HG03280 (cell line): Measurements from ENCODE around the gene RAC3.
A peak's percentile ranks its signal among the peaks of the same experiment; 100 is the strongest.

ENCODE experiments used
- ATAC-seq: cut with Tn5 transposase; IDR thresholded peaks from one replicate; pipeline ENCODE4 v1.9.1; 2021; ENCODE audit warnings: mild to moderate bottlenecking, moderate library complexity; ENCODE audit not compliant: unreplicated experiment

The RAC3 gene

DNA sequence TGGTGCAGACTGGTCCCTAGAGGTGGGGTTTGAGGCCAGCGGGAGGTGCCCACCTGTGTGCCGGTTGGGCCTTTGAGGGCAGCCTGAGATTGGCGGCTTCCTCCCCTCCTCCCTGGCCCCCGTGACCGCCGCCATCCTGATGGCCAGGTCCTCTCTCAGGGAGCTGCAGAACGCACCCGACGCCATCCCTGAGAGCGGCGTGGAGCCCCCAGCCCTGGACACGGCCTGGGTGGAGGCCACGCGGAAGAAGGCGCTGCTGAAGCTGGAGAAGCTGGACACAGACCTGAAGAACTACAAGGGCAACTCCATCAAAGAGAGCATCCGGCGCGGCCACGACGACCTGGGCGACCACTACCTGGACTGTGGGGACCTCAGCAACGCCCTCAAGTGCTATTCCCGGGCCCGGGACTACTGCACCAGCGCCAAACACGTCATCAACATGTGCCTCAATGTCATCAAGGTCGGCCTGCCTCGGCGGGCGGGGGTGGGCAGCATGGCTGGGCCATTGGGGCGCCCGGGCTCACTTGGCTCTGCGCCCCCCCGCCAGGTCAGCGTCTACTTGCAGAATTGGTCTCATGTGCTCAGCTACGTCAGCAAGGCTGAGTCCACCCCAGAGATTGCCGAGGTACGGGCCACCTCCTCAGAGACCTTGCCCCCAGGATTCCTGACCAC lies 23.0 kb downstream of the RAC3 start:
- ATAC-seq = no peak

DNA sequence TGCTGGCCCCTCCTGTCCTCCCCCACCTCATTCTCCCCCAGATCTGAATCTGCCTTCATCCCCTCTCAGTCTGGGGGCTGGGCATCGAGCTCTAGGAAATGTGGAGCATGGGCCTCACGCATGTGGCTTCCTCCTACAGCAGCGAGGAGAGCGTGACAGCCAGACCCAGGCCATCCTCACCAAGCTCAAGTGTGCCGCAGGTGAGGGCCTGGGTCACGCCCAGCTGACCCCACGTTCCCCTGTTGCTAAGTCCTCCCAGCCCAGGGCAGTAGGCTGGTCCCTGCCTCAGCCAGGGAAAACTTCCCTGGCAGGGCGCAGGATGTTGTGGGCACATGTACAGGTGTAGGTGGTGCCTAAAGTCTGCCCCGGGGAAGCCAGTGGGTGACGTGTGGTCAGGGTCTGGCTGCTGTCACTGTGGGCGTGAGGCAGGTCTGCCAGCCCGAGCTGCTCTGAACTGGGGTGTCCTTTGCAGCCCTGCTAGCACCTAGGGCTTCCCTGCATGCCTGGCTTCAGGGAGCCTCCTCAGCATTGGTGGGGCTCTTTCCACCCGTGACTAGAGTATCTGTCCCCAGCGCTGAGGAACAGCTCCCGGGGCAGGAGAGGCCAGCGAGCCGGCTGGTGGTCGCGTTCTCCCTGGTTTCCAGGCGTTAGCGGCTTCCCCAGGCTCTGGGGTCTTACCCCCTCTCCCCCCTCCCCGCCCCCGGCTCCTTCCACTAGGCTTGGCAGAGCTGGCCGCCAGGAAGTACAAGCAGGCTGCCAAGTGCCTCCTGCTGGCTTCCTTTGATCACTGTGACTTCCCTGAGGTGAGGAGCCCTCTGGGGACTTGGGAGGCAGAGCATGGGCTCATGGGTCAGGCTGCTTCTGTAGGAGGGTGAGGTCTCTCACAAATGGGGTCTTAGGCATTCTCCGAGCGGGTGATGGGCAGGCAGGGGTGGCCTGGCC lies 23.8 kb downstream of the RAC3 start:
- ATAC-seq = no peak

DNA sequence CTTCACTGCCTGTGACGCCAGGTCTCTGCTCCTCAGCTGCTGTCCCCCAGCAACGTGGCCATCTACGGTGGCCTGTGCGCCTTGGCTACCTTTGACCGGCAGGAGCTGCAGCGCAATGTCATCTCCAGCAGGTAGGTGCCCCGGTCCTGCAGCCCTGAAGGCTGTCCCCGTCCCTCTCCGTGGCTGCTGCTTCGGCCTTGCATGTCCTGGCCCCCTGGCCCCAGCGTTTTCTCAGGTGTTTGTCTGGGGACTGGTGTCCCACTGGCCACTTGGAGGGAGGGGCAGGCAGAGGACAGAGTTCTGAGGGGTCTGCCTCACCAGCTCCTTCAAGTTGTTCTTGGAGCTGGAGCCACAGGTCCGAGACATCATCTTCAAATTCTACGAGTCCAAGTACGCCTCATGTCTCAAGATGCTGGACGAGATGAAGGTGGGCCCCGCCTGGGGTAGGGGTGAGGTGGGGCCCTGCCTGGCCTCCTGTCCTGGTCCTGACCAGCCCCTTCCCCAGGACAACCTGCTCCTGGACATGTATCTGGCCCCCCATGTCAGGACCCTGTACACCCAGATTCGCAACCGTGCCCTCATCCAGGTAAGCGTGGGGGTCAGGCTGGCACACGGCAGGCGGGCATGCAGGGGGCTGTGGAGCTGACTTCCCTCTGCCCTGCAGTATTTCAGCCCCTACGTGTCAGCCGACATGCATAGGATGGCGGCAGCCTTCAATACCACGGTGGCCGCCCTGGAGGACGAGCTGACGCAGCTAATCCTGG lies 24.7 kb downstream of the RAC3 start:
- no peak for ATAC-seq

DNA sequence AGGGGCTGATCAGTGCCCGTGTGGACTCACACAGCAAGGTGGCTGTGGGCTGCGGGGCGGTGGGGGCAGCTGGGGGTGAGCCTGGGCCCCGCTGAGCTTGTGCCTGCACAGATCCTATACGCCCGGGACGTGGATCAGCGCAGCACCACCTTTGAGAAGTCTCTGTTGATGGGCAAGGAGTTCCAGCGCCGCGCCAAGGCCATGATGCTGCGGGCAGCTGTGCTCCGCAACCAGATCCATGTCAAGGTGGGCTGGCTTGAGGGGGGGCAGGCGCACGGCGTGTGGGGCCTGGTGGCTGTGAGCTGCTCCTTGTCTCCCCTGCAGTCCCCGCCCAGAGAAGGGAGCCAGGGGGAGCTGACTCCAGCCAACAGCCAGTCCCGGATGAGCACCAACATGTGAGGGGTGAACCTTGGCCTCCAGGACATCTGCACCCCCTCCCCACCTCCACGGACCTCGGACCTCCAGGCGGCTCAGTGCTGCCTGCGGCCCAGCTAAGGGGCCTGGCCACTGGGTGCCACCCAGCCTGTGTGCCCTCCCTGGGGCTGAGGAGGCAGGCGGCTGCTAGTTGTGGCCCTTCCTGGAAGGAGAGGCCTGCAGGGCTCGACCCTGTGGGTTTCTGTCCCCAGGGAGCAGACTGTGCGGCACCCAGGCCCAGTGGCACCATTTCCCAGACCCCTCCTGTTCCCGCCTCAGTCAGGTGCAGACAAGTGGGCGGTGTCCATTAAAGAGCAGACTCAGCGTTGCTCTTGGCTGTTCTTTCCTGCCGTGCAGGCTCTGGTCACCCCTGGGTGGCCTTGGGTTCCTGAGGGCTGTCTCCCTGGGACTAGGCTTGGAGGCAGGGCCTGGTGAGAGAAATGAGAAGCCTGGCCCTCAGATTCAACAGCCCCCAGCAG lies 25.5 kb downstream of the RAC3 start:
- no peak for ATAC-seq

DNA sequence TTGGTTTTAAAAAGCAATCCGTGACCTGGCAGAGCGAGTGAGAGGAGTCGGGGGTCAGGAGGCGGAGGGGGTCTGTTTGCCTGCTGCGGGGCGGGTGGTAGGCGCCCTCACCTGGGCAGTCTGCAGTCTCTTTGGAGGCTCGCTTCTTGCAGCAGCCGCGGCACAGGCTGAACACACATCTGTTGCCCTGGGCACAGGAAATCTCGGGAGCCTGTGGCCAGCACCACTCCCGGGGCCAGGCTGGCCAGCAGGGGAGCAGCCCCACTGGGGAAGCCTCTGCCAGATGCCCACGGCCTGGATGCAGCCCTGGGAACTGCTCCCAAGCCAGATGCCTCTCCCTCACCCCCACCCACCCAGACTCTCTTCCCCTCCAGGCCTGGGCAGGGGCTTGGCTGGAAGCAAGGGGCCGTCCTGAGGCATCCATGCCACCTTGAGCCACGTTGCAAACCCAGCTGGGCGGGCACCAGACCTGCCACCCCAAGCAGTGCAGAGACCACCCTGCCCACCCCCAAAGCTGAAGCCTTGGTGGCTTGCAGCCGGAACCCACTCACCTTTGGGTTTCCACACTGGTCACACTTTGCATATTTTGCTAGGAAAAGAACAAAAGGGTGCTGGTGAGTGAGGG lies 26.9 kb downstream of the RAC3 start:
- ATAC-seq = no peak

DNA sequence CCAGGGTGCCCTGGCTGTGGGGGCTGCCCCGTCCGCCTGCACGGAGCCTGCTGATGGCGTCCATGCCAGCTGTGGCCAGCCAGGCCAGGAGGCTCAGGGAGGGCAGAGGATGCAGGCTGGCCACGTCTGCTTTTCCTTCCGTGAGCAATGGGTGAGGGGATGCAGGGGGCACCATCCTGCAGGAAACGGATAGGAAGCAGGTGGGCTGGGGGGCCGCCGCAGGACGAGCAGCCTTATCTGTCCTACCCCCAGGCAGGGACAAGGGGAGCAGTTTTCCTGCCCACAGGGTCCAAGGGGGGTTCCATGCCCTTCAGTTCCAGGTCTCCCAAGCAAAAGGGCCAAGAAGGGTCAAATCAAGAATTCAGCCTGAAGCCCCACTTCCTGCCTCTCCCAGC lies 27.4 kb downstream of the RAC3 start:
- no peak for ATAC-seq

DNA sequence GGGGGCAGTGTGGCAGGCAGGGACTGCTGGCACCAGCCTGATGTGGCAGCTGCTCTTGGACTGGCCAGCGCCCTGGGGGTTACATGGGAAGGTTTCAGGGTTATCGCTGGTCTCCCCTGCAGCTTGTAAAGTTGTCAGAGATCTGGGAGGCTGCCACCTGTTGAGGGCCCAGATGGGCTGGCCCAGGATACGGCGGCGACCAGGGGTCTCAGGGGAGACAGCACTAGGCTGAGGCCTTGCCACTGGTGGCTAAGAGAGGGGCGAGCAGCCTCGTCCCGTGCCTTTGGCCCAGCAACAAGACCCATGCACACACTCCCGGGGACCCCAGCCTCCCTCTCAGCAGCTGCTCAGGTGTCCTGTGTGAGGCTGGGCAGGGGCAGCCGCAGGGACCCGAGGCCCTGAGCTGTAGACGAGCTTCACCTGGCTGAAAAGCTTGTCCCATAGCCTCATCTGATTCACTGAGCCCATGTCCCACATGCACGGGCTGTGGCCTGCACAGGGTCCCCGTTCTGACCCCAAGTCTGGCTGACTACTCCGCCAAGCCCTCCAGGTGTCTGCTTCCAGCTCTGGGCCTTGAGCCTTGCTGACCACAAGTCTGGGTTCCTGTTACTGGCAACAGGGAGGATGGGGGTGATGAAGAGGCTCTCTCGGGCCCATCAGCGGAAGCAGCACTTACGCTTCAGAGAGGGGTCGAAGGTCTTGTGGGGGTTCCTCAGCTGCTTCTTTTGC lies 28.0 kb downstream of the RAC3 start:
- ATAC-seq = no peak

DNA sequence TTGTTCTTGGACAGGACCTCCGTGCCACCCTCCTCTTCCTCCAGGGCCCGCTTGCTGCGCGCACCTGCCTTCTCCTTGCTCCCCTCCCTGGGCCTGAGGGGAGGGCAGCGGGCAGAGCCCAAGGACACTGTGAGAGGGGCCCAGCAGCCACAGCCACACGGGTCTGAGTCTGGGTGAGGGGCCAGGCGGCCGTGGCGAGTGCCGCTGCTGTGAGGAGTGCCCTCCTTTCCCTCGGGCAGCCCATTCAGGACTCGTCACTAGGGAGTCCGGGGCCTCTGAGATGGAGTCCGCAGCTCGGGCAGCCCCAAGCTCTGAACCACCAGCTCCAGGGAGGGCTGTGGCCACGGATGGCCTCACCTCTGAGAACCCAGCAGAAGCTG lies 28.5 kb downstream of the RAC3 start:
- no peak for ATAC-seq

DNA sequence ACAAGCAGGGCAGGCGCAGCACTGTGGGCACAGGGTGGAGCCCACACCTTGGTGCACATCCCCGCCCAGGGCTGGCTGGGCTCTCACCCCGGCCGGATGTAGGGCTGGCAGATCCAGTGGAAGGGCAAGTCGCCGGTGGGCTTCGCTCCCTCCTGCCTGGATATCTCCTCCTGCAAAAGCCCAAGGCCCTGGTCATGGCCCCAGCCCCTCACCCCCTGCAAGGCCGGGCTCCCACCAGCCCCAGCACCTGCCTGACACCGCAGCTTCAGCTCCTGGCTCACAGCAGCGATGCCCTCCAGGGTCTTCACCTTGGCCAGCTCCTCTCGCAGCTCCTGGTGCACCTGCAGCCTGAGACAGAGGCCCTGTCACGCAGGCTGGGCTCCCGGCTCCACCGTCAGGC lies 29.1 kb downstream of the RAC3 start:
- no peak for ATAC-seq

DNA sequence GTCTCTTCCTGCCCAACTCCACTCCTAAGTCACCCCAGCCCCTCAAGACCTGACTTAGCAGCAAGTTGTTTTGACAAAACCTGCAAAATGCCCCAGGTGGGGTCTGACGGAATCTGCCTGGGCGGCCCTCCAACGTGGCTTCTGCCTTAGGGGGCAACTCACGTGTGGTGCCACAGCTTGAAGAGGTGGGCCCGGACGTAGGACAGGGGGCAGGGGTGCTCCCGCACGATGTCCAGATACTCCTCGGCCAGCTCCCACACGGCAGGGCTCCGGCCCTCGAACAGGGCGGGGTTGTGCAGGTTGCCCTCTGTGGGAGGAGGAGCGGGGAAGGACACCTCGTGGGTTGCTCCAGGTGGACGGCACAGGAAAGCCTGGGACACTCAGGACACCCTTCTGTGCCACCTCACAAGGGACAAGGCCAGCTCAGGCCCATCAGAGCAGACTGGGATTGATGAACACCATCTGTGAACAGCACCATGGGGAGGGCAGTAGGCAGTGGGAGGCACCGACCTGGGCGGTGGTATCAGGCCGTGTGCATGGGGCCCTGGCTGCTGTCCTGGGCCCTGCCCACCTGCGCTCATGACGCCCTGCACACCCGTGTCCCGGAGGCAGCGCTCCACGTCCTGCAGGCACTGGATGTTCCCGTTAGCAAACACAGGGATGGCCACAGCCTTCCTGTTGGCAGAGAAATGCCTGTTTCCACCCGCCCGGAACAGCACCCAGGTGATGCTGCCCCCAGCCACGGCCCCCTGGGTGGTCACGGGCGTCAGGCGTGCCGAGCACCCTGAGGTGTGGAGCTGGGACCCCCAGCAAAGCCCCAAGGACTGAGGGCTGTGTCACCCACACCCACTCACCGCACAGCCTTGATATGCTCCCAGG lies 29.8 kb downstream of the RAC3 start:
- no peak for ATAC-seq

DNA sequence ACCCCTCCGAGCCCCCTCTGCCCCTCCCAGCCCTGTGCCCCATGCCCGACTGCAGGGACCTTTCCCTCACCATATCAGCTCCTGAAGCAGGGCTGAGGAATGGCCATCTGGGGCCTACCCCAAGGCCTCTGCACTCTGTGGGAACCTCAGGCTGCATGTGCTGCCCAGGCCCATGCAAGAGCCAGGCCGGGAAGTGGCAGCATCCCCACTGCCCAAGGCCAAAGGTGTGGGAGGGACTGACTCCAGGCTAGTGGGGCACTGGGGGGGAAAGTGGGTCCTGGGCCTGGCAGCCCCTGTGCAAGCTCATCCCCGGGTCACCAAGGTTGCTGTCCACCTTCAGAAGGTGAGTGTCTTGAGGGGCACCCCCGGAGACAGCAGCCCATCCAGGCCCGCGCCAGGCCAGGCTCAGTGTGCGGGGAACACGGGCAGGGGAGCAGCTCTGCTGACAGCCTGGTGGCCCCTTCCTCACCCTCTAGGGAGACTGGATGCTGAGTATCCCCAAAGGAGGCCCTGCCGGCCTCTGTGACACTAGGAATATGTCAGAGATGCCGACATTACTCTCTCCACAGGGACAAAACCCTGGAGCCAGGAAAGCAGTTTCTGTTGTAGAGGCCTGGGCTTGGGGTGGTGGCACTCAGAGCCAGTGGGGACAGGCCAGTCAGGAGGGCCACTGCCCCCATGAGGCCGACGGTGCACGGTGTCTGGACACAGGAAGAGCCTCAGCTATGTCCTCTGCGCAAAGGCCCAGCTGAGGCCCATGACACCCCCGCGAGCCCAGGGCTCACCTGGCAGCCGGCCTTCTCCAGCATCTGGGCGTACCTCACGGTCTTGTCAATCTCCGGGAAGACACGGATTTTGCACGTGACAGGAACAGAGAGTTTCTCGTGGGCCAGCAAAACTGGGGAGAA lies 30.9 kb downstream of the RAC3 start:
- ATAC-seq = no peak

DNA sequence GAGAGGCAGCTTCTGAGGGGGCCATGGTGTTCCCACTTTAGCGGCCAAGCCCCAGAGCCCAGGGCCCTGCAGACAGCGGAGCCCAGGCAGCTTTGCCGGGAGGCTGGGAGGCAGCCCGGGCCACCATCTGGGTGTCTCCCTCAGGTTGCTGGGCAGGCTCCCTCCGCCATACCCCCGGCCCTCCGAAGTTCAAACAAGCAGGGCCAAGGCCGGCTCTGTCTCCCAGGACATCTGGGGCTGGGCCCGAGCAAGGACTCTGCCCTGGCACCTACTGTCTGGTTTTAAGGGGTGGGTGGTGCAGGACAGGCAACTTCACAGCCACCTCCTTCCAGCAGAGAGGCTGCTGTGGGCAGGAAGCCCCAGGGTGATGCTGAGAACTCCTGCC lies 31.5 kb downstream of the RAC3 start:
- no peak for ATAC-seq

DNA sequence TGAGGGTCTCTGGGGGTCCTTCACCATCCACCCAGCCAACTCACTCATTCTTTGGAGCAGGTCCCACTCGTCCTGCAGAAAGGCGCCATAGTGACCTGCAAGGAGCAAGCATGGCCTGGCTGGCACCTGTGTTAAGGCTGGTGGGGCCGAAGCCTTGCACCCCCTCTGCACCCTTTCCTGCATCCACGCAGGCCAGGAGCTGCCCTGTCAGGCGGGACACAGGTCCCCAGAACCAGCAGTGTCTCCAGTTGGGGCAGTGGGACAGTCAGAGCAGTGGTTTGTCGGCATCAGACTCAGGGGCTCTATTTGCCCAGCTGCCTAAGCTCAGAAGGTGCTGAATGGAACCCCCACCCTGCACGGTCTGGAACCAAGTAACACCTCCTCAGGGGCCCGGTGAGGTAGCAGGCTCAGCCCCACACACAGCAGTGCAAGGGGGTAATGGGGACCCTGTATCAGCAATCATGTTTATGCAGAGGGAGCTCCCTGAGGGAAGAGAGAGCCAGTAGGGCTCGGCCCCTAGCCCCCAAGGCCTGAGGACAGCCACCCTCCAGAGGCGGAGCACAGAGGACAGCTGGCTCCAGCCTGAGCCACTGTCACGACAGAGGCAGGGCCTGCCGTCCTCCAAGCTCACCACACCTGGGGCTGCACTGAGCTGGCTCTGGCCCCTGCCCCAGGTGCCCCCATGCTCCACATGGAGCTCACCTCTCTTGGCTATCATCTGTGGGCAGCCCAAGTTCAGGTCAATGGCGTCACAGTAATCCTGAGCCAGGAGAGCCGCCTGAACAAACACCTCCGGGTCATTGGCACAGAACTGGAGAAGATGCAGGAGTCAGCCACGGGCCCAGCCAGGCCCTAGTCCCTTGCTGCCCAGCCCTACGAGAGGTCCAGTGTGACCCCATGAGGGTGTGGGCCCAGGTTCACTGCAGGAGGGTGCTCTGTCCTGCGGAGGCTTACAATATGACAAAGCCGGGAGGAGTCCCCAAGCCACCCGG lies 32.2 kb downstream of the RAC3 start:
- ATAC-seq = no peak

DNA sequence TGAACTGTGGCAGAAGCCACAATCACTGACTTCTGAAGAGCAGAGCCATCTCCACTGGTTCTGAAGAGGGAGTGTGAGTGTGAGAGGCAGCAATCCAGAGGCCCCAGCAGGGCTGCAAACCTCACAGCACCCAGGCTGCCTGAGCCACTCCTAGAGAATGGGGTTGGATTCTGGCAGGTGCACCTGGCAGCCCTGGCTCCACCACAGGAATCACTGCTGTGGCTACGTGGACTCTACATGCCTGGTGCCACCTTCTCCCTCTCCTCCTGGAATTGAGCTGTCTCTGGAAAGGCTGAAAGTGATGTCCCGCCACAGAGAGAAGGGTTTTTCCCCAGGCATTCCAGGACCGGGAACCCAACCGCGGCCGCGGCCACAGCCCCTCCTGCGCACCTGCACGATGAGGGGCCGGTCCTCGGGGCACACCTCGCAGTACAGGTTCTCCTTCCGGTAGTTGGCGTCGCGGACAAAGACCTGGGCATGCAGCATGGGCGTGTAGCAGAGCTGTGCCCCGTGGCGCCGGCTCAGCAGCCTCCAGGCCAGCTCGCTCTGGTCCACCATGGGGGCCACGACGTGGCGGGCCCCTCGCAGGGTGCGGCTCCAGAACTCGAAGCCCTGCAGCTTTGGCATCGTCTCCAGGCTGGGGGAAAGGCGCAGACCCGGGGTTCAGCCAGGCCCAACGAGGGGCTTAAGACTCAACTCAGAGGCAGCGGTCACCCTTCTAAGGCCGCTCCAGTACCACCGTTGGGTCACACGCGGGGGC lies 33.1 kb downstream of the RAC3 start:
- ATAC-seq = no peak

DNA sequence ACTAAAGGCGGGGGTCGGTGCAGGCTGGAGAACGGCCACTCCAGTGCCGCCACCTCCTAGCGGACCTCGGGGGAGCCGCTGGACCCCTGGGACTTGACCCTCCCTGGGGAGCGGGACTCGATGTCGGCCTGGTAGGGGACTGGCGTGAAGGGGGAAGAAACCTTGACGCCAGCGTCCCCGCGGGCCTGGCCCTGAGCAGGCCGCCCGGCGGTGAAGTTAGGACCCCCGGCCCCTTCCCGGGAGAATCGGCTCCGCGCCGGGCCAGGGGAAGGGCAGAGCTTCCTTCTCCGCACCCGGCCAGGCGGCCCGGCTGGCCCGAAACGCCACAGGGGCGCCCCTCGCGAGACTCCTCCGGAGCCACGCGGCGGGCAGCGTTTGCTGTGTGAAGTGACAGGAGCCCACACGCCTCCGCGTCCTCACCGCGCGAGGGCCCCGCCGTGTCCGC lies 33.7 kb downstream of the RAC3 start:
- ATAC-seq = peak; percentile 14
